HL-60/S4 treated with retinoic acid at 250 ng/mL for 4 days and 3 days (cell line): Measurements from ENCODE around the gene CSAG3.
"Not testable (repeated sequence)": the region's sequence is repeated elsewhere in the genome, so short reads cannot be mapped to it uniquely, and the experiment has no call there.

ENCODE experiments used
- in situ Hi-C: fragments of 300-500 bp; cut with MboI; formaldehyde crosslinking; loops from 2 replicates; pipeline ENCODE4 v1.7.0; 2022; ENCODE audit warnings: low sequenced_read_pairs

The CSAG3 gene

GRCh38 chrX:152758918-152759317 is at the start of gene CSAG3:
Gene CSAG3, plus strand, starts transcription at chrX:152759218.
- in situ Hi-C loops, result not testable (repeated sequence)

GRCh38 chrX:152713195-152713594 is 45.8 kb upstream of the CSAG3 start:
- in situ Hi-C loops, result not testable (repeated sequence)

- in situ Hi-C loops, result not testable (repeated sequence)
Observed at GRCh38 chrX:152713815-152714787, 44.9 kb upstream of the CSAG3 start, which contains the start of gene MAGEA2B. Gene MAGEA2B, plus strand, starts transcription at chrX:152714628. Its CDS starts 2,479 bp downstream, at chrX:152717107.

GRCh38 chrX:152725409-152725808 is 33.6 kb upstream of the CSAG3 start:
- in situ Hi-C loops, result no loop called here

GRCh38 chrX:152733261-152733975 is 25.6 kb upstream of the CSAG3 start, which contains the start of the genes CSAG1 and MAGEA12:
Gene CSAG1, minus strand, starts transcription at chrX:152733721. Its CDS starts 1,261 bp downstream, at chrX:152732460.
Gene MAGEA12, plus strand, starts transcription at chrX:152733757. Its CDS starts 2,405 bp downstream, at chrX:152736162.
- in situ Hi-C loops, result no loop called here

GRCh38 chrX:152734143-152734858 is 24.7 kb upstream of the CSAG3 start:
- in situ Hi-C loops, result not testable (repeated sequence)

GRCh38 chrX:152735101-152735500 is 23.9 kb upstream of the CSAG3 start:
- in situ Hi-C loops, result no loop called here

GRCh38 chrX:152735860-152736511 is 23.0 kb upstream of the CSAG3 start:
- in situ Hi-C loops, result no loop called here

- in situ Hi-C loops, result not testable (repeated sequence)
Observed at GRCh38 chrX:152736528-152736927, 22.5 kb upstream of the CSAG3 start.

GRCh38 chrX:152738560-152738959 is 20.5 kb upstream of the CSAG3 start:
- in situ Hi-C loops, result no loop called here

- in situ Hi-C loops, result not testable (repeated sequence)
Observed at GRCh38 chrX:152753686-152754650, 5.0 kb upstream of the CSAG3 start, which contains the start of gene MAGEA2. Gene MAGEA2, minus strand, starts transcription at chrX:152753842. Its CDS starts 2,479 bp downstream, at chrX:152751363.

GRCh38 chrX:152754871-152755270 is 4.1 kb upstream of the CSAG3 start:
- in situ Hi-C loops, result not testable (repeated sequence)

GRCh38 chrX:152759544-152759943 is 526 bp downstream of the CSAG3 start:
- in situ Hi-C loops, result not testable (repeated sequence)

- in situ Hi-C loops, result not testable (repeated sequence)
Observed at GRCh38 chrX:152761582-152761981, 2.6 kb downstream of the CSAG3 start.

GRCh38 chrX:152766562-152766961 is 7.5 kb downstream of the CSAG3 start:
- in situ Hi-C loops, result not testable (repeated sequence)

- in situ Hi-C loops, result not testable (repeated sequence)
Observed at GRCh38 chrX:152769549-152770289, 10.7 kb downstream of the CSAG3 start, which contains the start of gene MAGEA6. Gene MAGEA6, minus strand, starts transcription at chrX:152769689. Its CDS starts 2,039 bp downstream, at chrX:152767650.

- in situ Hi-C loops, result not testable (repeated sequence)
Observed at GRCh38 chrX:152787062-152787461, 28.0 kb downstream of the CSAG3 start.

- in situ Hi-C loops, result no loop called here
Observed at GRCh38 chrX:152798945-152799344, 39.9 kb downstream of the CSAG3 start.
